HFF-Myc (cell line): Measurements from ENCODE around the gene TMEM238.

Source experiments
- DNase-seq: peaks from one replicate; pipeline ENCODE4 v3.0.0-alpha.2; 2011; ENCODE audit warnings: low read depth; ENCODE audit errors: extremely low read depth
- H3K4me3 ChIP-seq: replicated peaks from 2 replicates; pipeline ENCODE4 v1.5.1; 2011; ENCODE audit warnings: low read depth, mild to moderate bottlenecking, control low read depth, low read length
- CTCF ChIP-seq: IDR thresholded peaks from 2 replicates; pipeline ENCODE4 v1.5.1; 2012; ENCODE audit warnings: mild to moderate bottlenecking, low read depth, low read length, control low read depth; ENCODE audit errors: missing control alignments

TMEM238 gene

GRCh38 chr19:55376241-55376933, 7.7 kb downstream of the TMEM238 start, which contains the start of gene TMEM190:
Gene TMEM190, plus strand, starts transcription at chr19:55376826. Its CDS starts 28 bp downstream, at chr19:55376854.
- TF ChIP-seq CTCF, result no peak
- no peak for DNase-seq
- H3K4me3 ChIP-seq, result no peak within 1 kb of the TSS

- no peak for DNase-seq
- no peak overlapping the region for H3K4me3 ChIP-seq
- no peak for TF ChIP-seq CTCF
Measured at GRCh38 chr19:55373993-55374757, 9.9 kb downstream of the TMEM238 start.

- H3K4me3 ChIP-seq, result no peak overlapping the region
- TF ChIP-seq CTCF, result no peak
- no peak for DNase-seq
Measured at GRCh38 chr19:55373306-55373992, 10.6 kb downstream of the TMEM238 start.

GRCh38 chr19:55372316-55373081, 11.6 kb downstream of the TMEM238 start:
- no peak overlapping the region for H3K4me3 ChIP-seq
- no peak for TF ChIP-seq CTCF
- no peak for DNase-seq

- peak within 1 kb of the TSS; percentile 47 for H3K4me3 ChIP-seq
- TF ChIP-seq CTCF, result no peak
- DNase-seq, result no peak
Measured at GRCh38 chr19:55370305-55370988, 13.6 kb downstream of the TMEM238 start, which contains the start of gene IL11. Gene IL11, minus strand, starts transcription at chr19:55370463. Its CDS starts 153 bp downstream, at chr19:55370310.
